ENCODE measurements around the gene GABARAPL2.

GABARAPL2 gene

GRCh38 chr16:75555213-75555706, 10.9 kb upstream of the GABARAPL2 start:
- peak; percentile 18 for DNase-seq (ENCODE audit: low spot score)

GRCh38 chr16:75555707-75556430, 10.3 kb upstream of the GABARAPL2 start, which contains the start of gene TMEM231:
Gene TMEM231, minus strand, starts transcription at chr16:75556252. Its CDS starts 43 bp downstream, at chr16:75556209.
- peak; percentile 97 for DNase-seq (ENCODE audit: low spot score)

- DNase-seq (ENCODE audit: low spot score) = no peak
Measured at GRCh38 chr16:75556431-75556950, 9.7 kb upstream of the GABARAPL2 start.

- DNase-seq (ENCODE audit: low spot score) = no peak
Measured at GRCh38 chr16:75558846-75559401, 7.3 kb upstream of the GABARAPL2 start.

- DNase-seq (ENCODE audit: low spot score) = no peak
Measured at GRCh38 chr16:75559564-75560372, 6.4 kb upstream of the GABARAPL2 start.

GRCh38 chr16:75565640-75566039, 539 bp upstream of the GABARAPL2 start:
- DNase-seq (ENCODE audit: low spot score) = no peak

GRCh38 chr16:75566758-75567255, 628 bp downstream of the GABARAPL2 start:
- peak; percentile 8 for DNase-seq (ENCODE audit: low spot score)

GRCh38 chr16:75567911-75568310, 1.7 kb downstream of the GABARAPL2 start:
- DNase-seq (ENCODE audit: low spot score) = no peak

- peak; percentile 40 for DNase-seq (ENCODE audit: low spot score)
Measured at GRCh38 chr16:75570396-75571065, 4.4 kb downstream of the GABARAPL2 start.

GRCh38 chr16:75572864-75573542, 6.8 kb downstream of the GABARAPL2 start:
- no peak for DNase-seq (ENCODE audit: low spot score)

- no peak for DNase-seq (ENCODE audit: low spot score)
Measured at GRCh38 chr16:75573955-75574354, 7.8 kb downstream of the GABARAPL2 start.

GRCh38 chr16:75575958-75576357, 9.8 kb downstream of the GABARAPL2 start:
- no peak for DNase-seq (ENCODE audit: low spot score)

- DNase-seq (ENCODE audit: low spot score) = no peak
Measured at GRCh38 chr16:75576384-75576811, 10.2 kb downstream of the GABARAPL2 start.

- no peak for DNase-seq (ENCODE audit: low spot score)
Measured at GRCh38 chr16:75578212-75578611, 12.0 kb downstream of the GABARAPL2 start.

GRCh38 chr16:75578725-75579124, 12.5 kb downstream of the GABARAPL2 start:
- DNase-seq (ENCODE audit: low spot score) = no peak

- no peak for DNase-seq (ENCODE audit: low spot score)
Measured at GRCh38 chr16:75579281-75579834, 13.2 kb downstream of the GABARAPL2 start.

GRCh38 chr16:75584108-75584507, 17.9 kb downstream of the GABARAPL2 start:
- DNase-seq (ENCODE audit: low spot score) = peak; percentile 24

- DNase-seq (ENCODE audit: low spot score) = no peak
Measured at GRCh38 chr16:75588716-75589115, 22.5 kb downstream of the GABARAPL2 start.

- no peak for DNase-seq (ENCODE audit: low spot score)
Measured at GRCh38 chr16:75589306-75589705, 23.1 kb downstream of the GABARAPL2 start.
